Testis (tissue), 2 donors: ENCODE data around the gene P3H1.

Experiments used
- CTCF ChIP-seq, 3 experiments: fragments of 450-650 bp in 2 of 3; fragments of 200-600 bp in 1 of 3; sonication (generic) in 1 of 3; IDR thresholded peaks; one replicate each; pipeline ENCODE4 v1.5.1; 2016 to 2019; ENCODE audit warnings: antibody characterized with exemption in 3 of 3, mild to moderate bottlenecking in 2 of 3, moderate library complexity in 1 of 3
- POLR2A ChIP-seq: fragments of 450-650 bp; IDR thresholded peaks from one replicate; pipeline ENCODE4 v1.6.1; 2017; ENCODE audit warnings: antibody characterized with exemption, mild to moderate bottlenecking, moderate library complexity

GRCh38 chr1:42774928-42775526 lies 8.2 kb upstream of the P3H1 start:
- no peak for TF ChIP-seq CTCF (IDR thresholded peaks at IDR 0.05)
- TF ChIP-seq POLR2A = no peak
